HG03103 (cell line): Measurements from ENCODE around the gene MEGF6.

Experiments used
- ATAC-seq: cut with Tn5 transposase; IDR thresholded peaks from one replicate; pipeline ENCODE4 v1.9.1; 2021; ENCODE audit warnings: low read depth; ENCODE audit not compliant: unreplicated experiment

The MEGF6 gene

DNA sequence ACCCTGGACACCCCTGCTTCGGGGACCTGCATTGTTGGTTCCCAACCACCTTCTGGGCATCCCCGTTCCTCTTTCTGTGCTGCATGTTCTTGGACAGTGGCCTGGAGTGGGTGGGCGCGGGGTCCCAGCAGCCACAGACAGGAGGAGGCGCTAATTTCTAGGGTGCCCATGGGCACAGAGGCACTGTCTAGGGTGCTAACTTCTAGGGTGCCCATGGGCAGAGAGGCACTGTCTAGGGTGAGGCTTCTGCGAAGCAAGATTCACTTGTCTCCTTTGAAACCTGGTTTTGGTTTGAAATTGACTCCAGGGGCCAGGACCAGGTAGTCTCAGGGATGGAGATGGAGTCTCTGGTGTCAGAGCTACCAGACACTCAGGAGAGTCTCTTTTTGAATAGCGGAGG is 815 bp upstream of the MEGF6 start:
- no peak for ATAC-seq

DNA sequence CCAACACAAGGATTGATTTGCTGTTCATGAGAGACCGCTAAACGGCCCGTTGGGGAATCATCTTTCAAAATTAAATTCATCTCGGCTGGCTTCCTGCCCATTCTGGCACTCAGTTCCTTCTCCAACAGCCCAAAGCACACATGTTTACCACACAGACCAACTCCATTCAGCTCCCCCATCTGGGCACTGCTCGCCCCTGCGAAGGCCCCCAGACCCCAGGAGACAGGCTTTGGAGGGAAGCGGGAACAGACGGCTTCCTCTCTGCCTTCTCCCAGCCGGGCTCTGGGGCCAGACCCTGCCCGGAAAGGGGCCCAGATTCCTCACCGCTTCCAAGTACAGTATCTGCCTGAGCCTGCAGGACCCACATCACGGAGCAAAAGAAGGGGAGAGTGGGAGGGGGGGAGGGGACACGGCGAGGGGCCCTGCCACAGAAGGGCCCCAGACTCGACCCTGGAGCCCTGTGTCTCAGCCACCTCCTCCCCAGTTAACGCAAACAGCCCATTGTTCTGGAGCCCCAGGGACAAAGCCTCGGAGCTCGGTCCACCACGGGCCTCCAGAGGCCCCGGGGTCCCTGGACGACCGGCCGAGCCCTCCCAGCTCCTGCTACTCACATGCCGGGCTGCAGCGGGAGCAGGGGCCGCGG is 660 bp downstream of the MEGF6 start:
- no peak for ATAC-seq

DNA sequence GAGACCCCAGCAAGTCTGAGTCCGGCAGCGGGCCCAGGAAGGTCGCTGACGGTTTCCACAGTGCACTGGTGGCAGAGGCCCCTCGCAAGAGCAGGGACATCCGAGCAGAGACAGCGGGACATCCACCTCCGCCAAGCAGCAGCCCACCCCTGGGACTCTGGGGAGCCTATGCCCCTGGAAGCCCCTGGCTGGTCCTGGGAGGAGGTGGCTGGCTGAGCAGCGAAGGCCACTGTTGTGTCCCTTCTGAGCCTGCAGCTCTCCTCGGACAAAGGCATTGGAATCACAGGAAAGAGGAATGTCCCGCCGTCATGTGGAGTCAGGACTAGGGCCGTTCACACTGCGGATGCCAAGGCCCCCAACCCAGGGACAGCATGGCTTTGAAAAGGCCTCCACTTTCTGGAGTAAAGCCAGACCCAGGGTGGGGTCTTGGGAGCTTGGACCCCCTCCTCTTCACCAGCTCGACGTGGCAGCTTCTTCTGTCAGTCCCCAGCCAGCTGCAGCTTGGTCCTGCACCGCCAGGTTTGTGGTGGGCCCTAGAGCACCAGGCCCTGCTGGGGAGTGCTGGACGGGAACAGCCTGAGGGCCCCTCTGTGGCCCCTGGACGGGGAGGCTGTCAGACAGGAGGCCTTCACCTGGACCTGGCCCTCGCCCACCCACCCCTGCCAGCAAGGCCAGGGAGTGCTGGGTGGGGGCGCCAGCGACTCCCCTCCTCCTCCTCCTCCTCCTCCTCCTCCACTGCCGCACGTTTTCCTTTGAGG is 1.4 kb downstream of the MEGF6 start:
- ATAC-seq: no peak

DNA sequence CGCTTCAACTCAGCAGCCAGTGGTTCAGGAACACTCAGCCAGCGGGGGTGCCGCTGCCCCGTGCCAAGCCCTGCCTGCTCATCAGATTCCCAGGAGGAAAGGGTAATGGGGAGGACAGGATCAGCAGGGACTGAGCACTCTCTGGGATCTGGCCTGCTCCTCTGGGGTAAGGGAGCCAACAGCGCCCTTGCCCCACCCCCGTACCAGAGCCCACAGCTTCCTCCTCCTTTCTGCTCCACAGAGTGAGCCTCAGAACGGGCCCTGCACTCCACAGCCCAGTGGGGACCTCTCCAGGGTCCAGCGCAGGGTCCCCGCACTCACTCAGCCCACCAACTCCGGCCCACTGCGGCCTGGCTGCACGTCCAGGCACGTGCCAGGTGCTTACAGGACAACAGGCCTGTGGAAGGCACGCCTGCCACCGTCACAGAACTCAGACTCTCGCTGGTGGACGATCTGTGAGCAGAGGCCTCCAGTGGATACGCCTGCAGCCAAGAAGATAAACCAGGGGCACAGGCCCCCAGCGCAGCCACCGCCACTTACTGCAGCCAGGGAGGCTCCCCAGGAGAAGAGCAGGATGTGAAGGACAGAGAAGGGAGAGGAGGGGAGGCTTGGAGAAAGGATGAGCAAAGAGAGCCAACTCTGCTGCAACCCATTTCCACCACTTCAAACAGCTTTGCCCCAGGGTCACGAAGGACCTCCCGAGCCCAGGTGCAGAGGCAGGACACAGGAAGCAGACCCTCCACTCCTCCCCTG is 2.1 kb downstream of the MEGF6 start:
- ATAC-seq: no peak

DNA sequence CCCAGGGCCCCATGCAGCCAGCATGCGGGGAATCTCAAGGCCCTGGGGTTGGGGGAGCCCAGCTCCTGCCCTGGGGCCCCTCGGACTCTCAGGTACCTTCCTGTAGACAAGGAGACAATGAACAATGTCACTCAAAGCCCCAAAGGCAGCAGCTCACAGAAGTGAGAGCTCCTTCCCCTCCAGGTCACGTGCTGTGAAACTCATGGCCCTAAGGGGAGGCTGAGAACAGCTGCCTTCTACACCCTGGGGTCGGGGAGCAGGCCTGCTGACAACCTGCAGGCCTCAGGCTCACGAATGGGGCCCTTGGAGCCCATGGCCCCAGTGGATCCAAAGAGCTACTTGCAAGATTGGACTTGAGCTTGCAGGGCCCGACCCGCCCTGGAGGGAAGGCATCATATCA is 3.2 kb downstream of the MEGF6 start:
- ATAC-seq: no peak

DNA sequence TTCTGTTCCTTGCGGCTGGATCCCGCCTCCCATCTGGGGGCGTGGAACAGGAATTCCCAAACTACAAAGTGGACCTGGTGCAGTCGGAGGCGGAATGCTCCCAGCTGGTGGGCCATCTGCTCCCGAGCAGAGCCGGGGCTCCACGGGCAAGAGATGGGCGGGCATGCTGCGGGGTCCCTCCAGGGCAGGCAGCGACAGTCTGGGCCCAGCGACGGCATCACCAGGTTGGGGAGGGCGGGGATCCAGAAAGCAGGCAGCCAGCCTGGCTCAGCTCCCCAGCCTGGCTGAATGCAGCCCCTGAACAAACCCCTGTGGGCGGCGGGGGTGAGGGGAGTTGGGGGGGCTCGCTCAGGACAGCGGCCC is 3.6 kb downstream of the MEGF6 start:
- ATAC-seq: no peak

DNA sequence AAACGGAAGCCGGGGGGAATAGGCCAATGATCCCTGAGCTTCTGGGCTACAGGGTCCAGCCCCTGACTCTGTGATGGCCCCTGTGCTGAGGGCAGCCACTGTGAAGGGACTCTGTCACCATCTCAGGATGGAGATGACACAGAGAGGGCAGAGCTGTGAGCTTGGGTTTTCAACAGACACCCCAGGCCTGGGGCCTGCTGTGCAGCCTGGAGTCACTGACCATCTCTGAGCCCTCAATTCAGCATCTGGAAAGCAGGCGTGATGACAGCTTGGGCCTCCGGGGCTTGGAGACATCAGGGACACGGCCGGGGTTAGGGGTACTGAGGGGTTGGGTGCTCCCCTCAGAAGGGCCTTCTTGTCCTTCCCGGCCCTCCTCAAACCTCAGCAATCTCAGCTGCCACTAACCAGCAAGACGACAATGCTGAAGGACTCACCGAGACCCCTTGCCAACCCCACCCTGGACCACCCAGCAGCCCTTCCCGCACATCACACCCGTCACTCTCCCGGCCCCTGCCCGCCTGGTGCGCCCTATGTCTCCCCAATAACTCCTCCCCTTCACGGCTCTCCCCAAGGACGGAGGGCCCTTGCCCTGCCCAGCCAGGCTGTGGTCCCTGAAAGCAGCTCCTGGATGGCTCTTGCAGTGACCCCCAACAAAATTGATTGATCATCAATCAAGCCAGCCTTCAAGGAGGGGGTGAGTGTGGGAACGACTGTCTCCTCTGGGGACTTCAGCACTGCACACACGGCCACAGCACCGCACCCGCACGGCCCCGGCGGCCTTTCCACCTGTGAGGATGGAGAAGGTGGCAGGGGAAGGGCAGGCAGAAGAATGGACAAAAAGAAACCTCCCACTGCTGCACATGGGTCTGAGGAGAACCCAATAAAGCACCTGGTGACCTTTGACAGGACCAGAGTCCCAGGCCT is 4.3 kb downstream of the MEGF6 start:
- no peak for ATAC-seq

DNA sequence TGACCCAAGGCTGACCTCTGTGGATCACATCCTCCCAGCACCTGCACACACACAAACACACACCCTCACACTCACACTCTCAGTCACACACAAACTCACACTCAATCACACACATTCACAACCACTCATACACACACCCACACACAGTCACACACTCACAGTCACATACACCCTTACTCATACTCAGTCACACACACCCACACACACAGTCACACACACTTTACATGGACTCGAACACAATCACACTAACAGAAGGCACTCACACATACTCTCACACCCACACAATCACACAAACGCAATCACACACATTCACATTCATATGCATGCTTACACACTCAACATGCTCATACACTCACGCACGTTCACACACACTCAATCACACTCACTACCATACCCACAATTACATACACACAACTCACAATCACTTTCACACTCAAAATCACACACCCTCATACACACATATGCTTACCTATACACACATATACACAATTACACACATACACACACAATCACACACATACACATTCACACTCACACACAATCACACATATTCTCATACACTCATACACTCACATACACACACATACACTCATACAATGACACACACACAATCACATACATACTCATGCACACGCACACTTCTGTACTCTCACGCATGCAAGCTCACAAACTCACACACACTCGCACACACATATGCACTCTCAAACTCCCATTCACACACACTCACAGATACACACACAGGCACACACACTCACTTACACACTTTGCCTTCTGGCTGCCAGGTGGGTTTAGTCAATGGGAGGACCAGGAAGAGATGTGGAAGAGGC is 6.1 kb downstream of the MEGF6 start:
- no peak for ATAC-seq

DNA sequence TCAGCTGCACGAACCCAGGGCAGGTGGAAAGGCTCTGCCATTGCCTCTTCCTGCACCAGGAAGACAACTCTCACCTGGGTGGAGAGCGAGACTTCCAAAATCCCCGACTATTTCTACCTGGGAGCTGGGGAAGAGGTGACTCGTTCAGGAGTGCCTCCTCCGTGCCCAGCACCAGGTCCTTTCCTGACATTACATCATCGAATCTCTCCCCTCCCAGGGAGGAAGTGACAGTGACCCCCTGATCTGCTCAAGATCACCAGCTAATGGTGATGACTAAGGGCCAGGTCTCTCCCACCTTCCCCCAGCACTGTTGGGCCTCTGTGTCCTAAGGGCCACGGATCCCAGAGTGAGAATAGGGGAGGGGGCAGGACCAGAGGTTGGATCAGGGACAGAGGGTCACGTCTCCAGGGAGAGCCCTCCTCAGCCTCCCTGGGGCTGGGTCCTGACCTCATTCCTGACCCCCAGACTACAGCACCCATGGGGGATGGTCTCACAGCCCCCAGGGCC is 6.8 kb downstream of the MEGF6 start:
- ATAC-seq: no peak

DNA sequence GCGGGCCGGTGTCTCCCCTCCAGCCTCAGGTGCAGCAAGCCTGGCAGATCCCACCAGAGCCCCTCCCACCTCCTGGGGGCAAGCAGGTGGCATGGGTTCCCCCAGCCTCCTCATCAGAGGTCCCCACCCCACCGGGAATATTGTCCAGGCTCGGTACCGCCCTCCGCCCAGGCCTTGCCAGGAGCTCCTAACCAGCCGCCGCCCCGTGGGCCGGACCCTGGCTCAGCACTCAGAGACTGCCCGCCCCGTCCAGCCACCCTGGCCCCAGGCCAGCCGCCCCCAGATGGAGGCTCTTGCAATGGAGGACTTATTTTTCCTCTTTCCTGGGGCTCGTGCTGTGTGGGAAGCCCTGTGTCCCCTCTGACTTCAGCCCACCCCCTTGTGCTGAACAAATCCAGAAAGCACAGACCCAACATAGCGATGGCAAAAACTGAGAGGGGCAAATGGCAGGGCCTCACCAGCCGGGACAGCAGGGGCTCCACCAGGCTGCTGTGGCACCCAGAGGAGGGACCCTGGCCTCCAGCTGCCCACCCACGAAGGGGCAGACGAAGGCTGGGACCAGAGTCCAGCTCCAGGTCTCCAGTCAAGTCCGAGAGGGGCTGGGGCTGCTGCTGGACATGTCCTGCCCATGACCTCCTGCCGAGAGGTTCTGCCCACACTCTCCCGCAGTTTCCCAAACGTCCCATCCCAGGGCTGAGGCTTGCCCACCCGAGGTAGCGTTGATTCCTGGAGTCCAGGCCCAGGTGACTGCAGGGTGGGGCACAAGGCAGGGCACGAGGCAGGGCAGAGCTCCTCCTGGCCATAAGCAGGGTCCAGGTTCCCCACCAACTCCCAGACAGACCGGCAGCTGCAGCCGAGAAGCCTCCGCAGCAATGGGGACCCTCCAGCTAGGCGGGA is 7.5 kb downstream of the MEGF6 start:
- no peak for ATAC-seq

DNA sequence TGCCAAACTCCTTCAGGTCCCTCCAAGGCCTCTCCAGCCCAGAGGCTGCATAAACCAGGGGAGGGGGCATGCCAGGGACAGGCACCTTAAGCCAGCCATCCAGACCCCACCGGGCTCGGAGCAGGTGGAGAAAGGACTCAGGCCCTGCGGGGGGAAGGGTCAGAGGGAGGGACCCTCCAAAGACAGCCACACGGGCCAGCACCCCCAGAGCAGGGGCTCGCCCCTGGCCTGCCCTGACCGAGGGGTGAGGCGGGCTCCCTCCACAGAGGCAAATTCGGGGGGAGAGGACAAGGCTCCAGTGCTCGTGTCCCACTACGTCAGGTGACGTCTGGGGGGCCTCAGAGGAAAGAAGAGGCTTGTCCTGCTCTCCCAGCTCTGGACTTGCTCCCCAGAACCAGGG is 8.2 kb downstream of the MEGF6 start:
- no peak for ATAC-seq

DNA sequence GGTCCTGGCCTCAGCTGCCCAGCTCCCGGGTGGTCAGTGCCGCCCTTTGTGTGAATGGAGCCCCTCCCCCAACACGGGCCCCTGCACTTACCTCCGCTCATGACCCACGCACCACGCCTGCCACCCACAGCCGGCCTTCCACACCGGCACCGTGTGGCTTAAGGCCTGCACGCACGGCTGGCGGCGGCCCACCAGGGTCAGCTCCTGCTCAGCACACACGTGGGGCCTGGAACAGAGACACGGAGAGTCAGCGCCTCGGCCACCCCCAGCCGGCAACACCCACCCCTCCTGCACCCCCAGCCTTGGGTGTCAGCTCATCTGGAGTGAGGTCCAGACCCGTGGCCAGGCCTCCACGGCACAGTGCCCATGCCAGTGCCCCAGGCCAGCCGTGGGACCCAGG is 8.9 kb downstream of the MEGF6 start:
- no peak for ATAC-seq

DNA sequence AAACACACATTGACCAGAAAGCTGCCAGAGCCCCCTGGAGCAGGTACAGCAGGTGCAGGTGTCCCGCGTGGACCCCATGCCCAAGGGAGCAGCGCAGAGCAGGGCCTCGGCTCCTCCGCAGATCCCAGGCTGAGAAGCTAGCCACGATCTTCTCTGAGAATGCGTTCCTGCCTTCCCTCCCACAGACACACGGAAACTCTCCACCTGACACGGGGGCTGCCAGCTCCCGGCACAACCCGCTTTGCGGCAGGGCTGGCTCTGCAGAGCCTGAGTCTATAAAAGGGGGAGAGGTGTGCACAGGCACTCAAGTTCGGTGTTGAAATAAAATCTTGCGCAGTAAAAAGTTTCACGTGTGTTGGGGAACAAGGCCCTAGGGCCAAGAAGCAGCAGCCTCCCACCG is 9.6 kb downstream of the MEGF6 start:
- ATAC-seq: no peak

DNA sequence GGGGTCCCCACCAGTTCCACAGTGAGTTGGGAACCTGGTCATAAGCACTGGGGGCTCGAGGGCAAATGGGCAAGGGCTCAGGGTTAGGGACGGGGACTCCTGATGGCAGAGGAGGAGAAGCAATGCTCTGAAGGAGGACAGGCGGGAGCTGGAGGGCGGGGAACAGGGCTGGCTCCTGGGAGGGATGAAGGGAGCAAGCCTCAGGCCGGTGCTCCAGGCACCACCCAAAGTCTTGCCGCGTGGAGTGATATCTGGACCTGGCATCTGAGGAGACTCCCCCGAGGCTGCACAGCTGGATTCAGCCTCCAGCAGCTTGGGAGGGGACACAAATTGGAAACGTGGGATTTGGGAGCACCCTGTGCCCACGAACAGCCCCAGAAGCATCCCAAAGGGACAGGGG is 11.0 kb downstream of the MEGF6 start:
- no peak for ATAC-seq

DNA sequence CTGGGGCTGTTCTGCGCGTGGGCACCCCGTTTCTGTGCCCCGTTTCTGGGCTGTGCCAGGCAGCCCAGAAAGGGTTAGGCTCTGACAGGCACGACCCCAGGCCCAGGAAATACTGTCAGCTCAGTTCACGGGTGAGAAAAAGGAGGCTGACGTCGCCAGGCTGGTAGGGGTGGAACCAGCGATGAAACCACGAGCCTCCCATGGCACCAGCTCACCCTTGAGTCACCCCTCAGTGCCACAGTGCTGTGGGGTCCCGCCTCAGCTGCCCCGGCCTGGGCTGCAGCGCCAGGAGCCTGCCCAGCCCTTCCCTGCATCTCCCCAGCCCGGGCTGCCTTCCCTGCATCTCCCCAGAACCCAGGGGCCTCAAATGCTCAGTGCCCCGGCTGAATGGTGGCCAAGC is 11.5 kb downstream of the MEGF6 start:
- no peak for ATAC-seq

DNA sequence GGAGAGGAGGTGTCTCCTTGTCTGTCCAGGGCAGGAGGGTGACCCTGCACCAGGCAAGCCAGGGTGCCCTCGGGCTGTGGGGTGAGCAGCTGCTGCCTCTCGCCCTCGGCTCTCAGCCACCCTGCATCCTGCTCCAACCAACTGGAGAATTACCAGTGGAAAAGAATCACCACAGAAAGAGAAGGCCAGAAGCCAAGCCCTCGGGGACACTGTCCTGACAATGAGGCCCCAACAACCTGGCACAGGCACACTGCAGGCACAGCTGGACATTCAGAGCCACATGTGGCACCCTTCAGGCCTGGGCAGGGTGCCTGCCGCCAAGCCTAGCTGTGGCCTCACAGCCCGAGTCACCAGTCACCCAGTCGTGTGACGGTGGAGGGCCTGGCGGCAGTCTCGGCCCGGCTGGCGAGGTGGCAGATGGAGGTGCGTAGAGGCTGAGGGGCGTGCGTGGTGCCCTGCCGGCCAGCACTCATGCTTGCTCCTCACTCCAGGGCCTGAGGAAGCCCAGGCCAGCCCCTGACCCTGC is 12.0 kb downstream of the MEGF6 start:
- ATAC-seq: no peak

DNA sequence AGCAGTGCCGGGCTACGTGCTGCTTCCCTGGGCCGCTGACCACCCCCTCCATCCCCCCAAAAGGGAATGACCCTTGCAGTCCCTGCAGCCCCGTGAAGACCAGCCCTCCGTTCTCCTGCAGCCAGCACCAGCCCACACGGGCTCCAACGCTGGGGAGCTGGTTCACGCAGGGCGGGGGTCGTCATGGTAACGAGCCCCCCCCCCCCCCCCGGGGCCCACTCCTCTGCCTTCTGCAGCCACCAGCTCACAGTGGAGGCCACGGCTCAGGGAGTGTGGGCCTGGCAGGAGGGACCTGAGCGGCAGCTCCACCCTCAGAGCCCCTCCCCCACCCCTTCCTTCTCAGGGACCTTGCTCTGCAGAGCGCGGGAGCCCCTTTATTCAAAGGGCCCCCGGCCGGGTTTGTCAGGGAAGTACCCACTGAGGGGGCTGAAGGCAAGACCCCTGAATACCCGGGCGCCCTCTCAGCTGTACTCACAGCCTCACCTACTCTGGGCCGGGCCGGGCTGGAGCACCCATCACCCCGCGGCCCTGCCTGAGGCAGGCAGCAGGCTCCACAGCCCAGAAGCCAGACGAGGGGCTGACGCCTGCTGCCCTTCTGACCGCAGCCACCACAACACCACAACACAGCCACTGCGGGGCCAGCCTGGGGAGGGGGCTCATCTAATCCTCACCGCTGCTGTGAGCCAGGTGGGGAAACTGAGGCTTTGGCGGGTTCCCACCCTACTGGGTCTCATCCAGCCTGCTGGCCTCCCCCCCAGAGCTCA is 12.6 kb downstream of the MEGF6 start:
- ATAC-seq: no peak

DNA sequence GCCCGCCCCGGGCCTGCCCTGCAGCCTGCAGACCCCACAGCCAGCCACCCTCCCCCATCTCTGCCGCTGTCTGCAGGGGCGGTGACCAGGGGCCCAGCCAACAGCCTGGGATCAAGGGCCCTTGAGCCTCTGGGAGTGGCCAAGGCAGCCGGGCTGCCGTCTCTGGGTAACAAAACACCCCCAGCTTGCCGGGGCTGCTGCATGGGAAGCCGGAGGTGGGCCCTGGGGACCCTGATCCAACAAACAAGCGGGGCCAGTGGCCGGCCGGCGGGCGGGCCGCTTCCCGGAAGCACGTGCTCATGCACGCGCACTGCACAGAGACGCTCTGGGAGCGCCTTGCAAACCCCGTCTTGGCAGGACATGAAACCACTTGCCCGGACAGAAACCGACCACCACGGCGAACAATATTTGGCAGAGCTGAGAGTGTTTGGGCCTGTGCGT is 13.2 kb downstream of the MEGF6 start:
- no peak for ATAC-seq
